ENCODE measurements around the gene OBSCN. TPM values are rescaled to one million over a fixed set of nuclear protein-coding genes. Genes with fewer than 3 reads are reported as not detected.

OBSCN gene
- total and polyA plus RNA-seq, 2 donors (not counting 1 experiment from before 2014, with no cell fraction given), result 10.0 to 63.9 TPM

- Histone ChIP-seq H3K27ac (ENCODE audit: low read length in 2 of 2) (no peak overlapping the region), H3K4me1 (ENCODE audit: control insufficient read depth in 2 of 2, insufficient read depth in 2 of 2, low read length in 2 of 2) (no peaks in the 10 kb centered on the region), H4K20me1 (ENCODE audit: control insufficient read depth, insufficient read depth, low read length, poor library complexity, severe bottlenecking) (no peaks in the 10 kb centered on the region), H3K9ac (ENCODE audit: low read length) (no peak overlapping the region), H2AFZ (ENCODE audit: insufficient read depth, low read depth, low read length, poor library complexity, severe bottlenecking) (no peak overlapping the region), H3K79me2 (ENCODE audit: control insufficient read depth, insufficient read depth, low read length) (no peaks in the 10 kb centered on the region), H3K9me3 (ENCODE audit: control extremely low read depth in 1 of 3, control insufficient read depth in 2 of 3, insufficient read depth in 1 of 3, low read length in 2 of 3) (no peaks in the 10 kb centered on the region), H3K27me3 (replicated peaks in 1 of 4; ENCODE audit: control extremely low read depth in 1 of 4, control insufficient read depth in 3 of 4, insufficient read depth in 4 of 4, low read length in 3 of 4) (no peaks in the 10 kb centered on the region), H3K4me3 (ENCODE audit: control extremely low read depth in 1 of 5, extremely low read depth in 1 of 5, insufficient read depth in 1 of 5, low read depth in 2 of 5, low read length in 4 of 5) (no peak overlapping the region), H3K4me2 (replicated peaks; ENCODE audit: low read depth, low read length, poor library complexity, severe bottlenecking) (no peak overlapping the region), H3K36me3 (replicated peaks in 1 of 2; ENCODE audit: control extremely low read depth in 1 of 2, control insufficient read depth in 1 of 2, extremely low read depth in 1 of 2, insufficient read depth in 2 of 2, low read length in 1 of 2) (no peaks in the 10 kb centered on the region)
- H3K27me3 Mint-ChIP-seq, result no peaks in the 10 kb centered on the region
- no peaks in the 10 kb centered on the region for H3K9me3 Mint-ChIP-seq (ENCODE audit: insufficient read depth)
- no peaks in the 10 kb centered on the region for H3K4me1 Mint-ChIP-seq
- DNase-seq, result no peak
- intact Hi-C loops (cut with micrococcal nuclease), result no loop called here
- CTCF ChIA-PET, result no interaction called here
- TF ChIP-seq EZH2 (IDR thresholded peaks at IDR 0.05; ENCODE audit: borderline replicate concordance, insufficient read depth, low read depth, low read length, poor library complexity, severe bottlenecking) (no peak), CTCF (IDR thresholded peaks at IDR 0.05) (no peak)
- H3K4me3 Mint-ChIP-seq, result no peak overlapping the region
- no peak overlapping the region for H3K27ac Mint-ChIP-seq
- POLR2A ChIA-PET, result no interaction called here
- WGBS (ENCODE audit: insufficient coverage), result 95% methylated on average over 14 of the region's 20 CpGs
- no peak for ATAC-seq (ENCODE audit: low read depth)
These were observed 157.6 kb downstream of the OBSCN start for GRCh38 chr1:228365271-228366061.

GRCh38 chr1:228366062-228366865 is 158.4 kb downstream of the OBSCN start:
- TF ChIP-seq EZH2 (IDR thresholded peaks at IDR 0.05; ENCODE audit: borderline replicate concordance, insufficient read depth, low read depth, low read length, poor library complexity, severe bottlenecking) (no peak), CTCF (IDR thresholded peaks at IDR 0.05) (no peak)
- no peaks in the 10 kb centered on the region for H3K9me3 Mint-ChIP-seq (ENCODE audit: insufficient read depth)
- Histone ChIP-seq H3K4me3 (ENCODE audit: control extremely low read depth in 1 of 5, extremely low read depth in 1 of 5, insufficient read depth in 1 of 5, low read depth in 2 of 5, low read length in 4 of 5) (no peak overlapping the region), H3K36me3 (replicated peaks in 1 of 2; ENCODE audit: control extremely low read depth in 1 of 2, control insufficient read depth in 1 of 2, extremely low read depth in 1 of 2, insufficient read depth in 2 of 2, low read length in 1 of 2) (no peaks in the 10 kb centered on the region), H2AFZ (ENCODE audit: insufficient read depth, low read depth, low read length, poor library complexity, severe bottlenecking) (no peak overlapping the region), H3K4me1 (ENCODE audit: control insufficient read depth in 2 of 2, insufficient read depth in 2 of 2, low read length in 2 of 2) (no peaks in the 10 kb centered on the region), H3K27me3 (replicated peaks in 1 of 4; ENCODE audit: control extremely low read depth in 1 of 4, control insufficient read depth in 3 of 4, insufficient read depth in 4 of 4, low read length in 3 of 4) (no peaks in the 10 kb centered on the region), H4K20me1 (ENCODE audit: control insufficient read depth, insufficient read depth, low read length, poor library complexity, severe bottlenecking) (no peaks in the 10 kb centered on the region), H3K27ac (ENCODE audit: low read length in 2 of 2) (no peak overlapping the region), H3K9ac (ENCODE audit: low read length) (no peak overlapping the region), H3K4me2 (replicated peaks; ENCODE audit: low read depth, low read length, poor library complexity, severe bottlenecking) (no peak overlapping the region), H3K9me3 (ENCODE audit: control extremely low read depth in 1 of 3, control insufficient read depth in 2 of 3, insufficient read depth in 1 of 3, low read length in 2 of 3) (no peaks in the 10 kb centered on the region), H3K79me2 (ENCODE audit: control insufficient read depth, insufficient read depth, low read length) (no peaks in the 10 kb centered on the region)
- no peak for DNase-seq
- ATAC-seq (ENCODE audit: low read depth), result no peak
- H3K27me3 Mint-ChIP-seq, result no peaks in the 10 kb centered on the region
- 89% methylated on average over 22 of the region's 23 CpGs for WGBS (ENCODE audit: insufficient coverage)
- CTCF ChIA-PET, result no interaction called here
- intact Hi-C loops (cut with micrococcal nuclease), result no loop called here
- no peak overlapping the region for H3K27ac Mint-ChIP-seq
- POLR2A ChIA-PET, result no interaction called here
- H3K4me3 Mint-ChIP-seq, result no peak overlapping the region
- H3K4me1 Mint-ChIP-seq, result no peaks in the 10 kb centered on the region
